ENCODE measurements around the gene MATR3.
"Not testable (repeated sequence)": the region's sequence is repeated elsewhere in the genome, so short reads cannot be mapped to it uniquely, and the experiment has no call there.

Gene MATR3, protein sequence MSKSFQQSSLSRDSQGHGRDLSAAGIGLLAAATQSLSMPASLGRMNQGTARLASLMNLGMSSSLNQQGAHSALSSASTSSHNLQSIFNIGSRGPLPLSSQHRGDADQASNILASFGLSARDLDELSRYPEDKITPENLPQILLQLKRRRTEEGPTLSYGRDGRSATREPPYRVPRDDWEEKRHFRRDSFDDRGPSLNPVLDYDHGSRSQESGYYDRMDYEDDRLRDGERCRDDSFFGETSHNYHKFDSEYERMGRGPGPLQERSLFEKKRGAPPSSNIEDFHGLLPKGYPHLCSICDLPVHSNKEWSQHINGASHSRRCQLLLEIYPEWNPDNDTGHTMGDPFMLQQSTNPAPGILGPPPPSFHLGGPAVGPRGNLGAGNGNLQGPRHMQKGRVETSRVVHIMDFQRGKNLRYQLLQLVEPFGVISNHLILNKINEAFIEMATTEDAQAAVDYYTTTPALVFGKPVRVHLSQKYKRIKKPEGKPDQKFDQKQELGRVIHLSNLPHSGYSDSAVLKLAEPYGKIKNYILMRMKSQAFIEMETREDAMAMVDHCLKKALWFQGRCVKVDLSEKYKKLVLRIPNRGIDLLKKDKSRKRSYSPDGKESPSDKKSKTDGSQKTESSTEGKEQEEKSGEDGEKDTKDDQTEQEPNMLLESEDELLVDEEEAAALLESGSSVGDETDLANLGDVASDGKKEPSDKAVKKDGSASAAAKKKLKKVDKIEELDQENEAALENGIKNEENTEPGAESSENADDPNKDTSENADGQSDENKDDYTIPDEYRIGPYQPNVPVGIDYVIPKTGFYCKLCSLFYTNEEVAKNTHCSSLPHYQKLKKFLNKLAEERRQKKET

DNA sequence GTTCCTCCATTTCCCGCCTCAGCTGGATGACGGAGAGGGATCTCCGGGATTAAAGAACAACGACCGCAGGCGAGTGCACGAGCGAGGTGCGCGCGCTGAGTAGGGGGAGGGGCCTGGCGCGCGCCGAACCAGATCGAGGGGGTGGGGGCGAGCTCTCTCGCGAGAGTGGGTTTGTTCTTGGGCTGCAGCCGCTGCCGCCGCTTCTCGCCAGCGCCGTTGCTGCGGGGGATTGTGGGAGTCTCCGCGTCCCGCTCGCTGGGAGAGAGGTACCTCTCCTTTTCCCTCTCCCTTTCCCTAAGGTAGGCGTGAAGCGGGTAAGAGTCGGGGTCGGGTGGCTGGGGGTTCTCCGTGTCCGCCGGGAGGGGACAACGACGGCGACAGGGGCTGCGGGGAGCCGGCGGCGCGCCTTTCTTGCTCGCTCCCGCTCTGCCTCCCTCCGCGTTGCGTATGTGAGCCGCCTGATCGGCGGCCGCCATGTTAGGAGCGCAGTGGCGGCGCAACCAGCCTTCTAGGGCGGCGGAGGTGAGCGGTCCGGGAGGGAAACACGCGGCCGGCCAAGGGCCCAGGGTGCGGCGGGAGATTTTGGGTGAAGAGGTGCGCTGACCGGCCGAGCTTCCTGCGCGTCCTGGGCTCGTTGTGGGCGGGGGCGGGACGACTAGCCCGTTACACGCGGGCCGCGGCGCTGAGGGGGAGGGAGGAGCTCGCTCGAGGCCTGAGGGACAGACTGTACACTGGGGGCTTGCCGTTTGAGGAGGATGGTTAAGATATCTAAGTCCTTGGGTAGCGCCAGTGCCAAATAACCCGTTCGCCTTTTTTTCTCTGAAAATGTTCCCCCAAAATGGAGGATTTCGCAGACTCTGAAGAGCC is at the start of gene MATR3:
Gene MATR3 (plus strand): TSS at position 234 of the 867 bp plus-strand sequence. CDS start 13,676 bp downstream, outside the sequence.
- peak; percentile 75 to 85 for DNase-seq (ENCODE audit: low read depth in 2 of 2, low spot score in 1 of 2)

DNA sequence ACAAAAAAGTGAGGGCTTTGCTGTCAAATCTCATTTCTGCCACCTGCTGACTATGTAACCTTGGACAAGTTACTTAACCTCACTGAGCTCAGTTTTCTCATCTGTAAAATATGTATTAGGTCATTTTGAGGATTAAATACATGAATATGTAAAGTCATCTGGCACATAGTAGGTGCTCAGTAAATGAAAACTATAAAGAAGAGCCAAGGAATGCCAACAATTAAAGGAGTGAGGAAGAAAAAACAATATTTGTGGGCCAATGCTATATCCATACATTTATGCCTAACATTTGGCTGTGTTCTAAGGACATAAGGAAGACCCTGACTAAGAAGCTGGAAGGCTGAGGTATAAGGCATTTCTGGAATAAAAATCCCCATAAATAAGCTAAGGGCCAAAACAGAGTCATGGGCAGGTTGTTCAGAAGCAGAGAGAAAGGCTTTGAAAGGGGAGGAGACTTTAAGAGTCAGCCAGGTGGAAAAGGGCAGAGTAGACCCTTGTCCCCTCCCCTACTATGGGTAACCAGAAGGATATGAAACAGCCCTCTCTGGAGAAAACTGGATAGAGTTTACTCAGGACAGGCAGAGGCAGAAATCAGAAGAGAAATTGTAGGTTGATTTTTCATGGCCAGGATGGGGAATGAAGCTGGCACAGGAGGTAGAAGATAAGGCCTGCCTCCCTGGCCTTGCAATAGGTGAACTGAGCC is 47.8 kb upstream of the MATR3 start:
- DNase-seq (ENCODE audit: low read depth in 2 of 2, low spot score in 1 of 2): no peak

DNA sequence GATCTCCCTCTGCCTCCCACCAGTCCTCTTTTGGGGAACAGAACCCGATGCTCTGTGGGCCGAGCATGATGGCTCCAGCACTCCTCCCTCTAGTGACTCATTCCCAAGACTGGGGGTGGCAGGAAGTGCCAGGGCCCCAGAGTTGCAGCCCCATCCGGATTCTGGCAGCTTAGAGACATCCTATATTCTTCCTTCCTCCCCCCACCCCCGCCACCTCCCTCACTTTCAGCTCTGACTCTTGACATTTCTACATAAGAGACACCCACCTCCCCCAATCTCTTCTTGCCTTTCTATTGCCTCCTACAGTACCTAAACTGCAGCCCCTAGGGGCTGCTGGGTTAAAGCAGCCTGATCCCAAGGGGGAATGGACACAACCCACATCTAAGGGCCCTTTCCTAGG is 47.1 kb upstream of the MATR3 start:
- peak; percentile 10 to 40 for DNase-seq (ENCODE audit: low read depth in 2 of 2, low spot score in 1 of 2)

DNA sequence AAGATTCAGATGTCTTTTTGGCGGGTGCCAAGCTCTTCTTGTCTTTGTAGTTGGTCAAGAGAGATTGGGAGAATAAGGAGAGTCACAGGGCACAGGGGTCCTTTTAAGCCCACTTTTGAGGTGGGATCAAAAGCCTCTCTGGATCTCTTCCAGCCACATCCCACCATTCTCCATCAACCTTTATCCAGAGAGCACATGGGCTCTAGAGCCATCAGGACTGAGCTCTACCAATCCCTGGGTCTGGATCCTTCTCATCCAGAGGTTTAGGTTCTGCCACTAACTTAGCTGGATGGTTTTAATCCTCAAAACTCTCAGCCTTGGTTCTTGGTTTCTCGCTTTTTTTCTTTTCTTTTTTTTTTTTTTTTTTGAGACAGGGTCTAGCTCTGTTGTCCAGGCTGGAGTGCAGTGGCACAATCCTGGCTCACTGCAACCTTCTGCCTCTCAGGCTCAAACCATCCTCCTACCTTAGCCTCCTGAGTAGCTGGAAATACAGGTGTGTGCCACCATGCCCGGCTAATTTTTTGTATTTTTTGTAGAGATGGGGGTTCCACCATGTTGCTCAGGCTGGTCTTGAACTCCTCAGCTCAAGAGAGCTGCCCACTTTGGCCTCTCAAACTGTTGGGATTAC is 44.6 kb upstream of the MATR3 start:
- DNase-seq (ENCODE audit: low read depth in 2 of 2, low spot score in 1 of 2): no peak

DNA sequence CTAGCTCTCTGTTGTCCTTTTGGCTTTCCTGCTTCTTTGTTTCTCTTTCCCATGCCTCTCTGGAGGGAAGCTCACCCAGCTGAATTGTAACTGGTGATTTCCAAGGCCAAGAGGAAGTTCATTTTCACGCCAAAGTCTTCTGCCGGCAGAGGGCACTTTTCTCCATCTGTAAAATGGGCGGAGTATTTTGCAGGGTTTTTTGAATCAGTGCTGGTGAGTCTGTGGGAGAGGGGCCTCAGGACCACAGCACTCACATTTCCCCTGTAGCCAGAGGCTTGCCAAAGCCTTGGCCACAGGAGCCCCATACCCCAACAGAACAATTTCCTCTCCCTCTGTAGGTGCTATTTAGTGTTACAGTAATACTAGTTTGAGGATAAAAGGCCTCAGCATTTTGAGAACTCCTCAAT is 42.3 kb upstream of the MATR3 start:
- no peak for DNase-seq (ENCODE audit: low read depth in 2 of 2, low spot score in 1 of 2)

DNA sequence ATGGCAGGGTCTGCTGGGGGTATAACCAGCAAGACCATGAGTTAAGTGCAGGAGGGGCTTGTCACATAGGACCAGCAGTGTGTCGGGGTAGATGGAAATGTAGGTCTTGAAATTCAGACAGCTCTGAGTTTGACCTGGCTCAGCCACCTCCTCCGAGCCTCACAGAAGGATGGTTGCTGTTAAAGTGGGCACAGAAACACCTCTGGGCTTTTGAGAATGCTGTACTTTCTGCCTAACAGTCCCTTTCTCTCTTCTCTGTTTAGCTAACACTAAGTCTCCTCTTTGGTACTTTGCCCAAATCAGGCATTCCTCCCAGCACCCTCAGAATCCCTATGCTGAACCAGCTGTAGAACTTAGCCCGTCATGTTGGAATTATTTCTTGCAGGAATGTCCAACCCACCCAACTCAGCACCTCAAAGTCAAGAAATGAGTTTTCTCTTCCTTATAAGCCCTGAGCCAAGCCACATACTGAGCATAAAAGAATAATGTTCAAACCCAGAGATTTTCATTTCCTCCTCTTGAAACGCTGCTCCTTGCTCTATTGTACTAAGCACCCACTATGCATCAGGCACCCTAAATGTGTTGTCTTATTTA is 41.7 kb upstream of the MATR3 start:
- DNase-seq (ENCODE audit: low read depth in 2 of 2, low spot score in 1 of 2): no peak

DNA sequence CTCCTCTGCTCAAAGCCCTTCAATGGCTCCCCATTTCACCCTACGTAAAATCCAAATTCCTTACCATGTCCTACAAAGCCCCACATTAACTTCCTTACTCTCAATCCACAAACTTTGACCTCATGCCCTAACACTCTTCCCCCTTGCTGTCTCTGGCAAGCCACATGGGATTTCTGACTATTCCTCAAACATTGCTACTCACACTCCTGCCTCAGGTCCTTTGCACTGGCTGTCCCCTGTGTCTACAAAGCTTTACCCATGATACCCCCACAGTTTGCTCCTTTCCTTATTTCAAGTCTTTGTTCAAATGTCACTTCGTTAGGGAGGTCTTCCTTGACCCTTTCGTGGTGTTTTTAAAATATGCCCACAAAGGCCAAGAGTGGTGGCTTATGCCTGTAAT is 40.4 kb upstream of the MATR3 start:
- DNase-seq (ENCODE audit: low read depth in 2 of 2, low spot score in 1 of 2): no peak

DNA sequence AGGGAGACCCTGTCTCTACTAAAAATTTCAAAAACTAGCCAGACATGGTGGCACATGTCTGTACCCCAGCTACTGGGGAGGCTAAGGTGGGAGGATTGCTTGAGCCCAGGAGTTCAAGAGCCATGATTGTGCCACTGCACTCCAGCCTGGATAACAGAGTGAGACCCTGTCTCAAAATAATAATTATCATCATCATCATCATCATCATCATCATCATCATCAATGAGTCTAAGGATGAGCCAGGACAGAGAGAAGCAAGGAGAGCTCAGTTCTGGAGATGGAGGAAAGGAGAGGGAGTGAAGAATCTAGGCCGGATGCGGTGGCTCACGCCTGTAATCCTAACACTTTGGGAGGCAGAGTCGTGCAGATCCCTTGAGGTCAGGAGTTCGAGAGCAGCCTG is 36.7 kb upstream of the MATR3 start:
- no peak for DNase-seq (ENCODE audit: low read depth in 2 of 2, low spot score in 1 of 2)

DNA sequence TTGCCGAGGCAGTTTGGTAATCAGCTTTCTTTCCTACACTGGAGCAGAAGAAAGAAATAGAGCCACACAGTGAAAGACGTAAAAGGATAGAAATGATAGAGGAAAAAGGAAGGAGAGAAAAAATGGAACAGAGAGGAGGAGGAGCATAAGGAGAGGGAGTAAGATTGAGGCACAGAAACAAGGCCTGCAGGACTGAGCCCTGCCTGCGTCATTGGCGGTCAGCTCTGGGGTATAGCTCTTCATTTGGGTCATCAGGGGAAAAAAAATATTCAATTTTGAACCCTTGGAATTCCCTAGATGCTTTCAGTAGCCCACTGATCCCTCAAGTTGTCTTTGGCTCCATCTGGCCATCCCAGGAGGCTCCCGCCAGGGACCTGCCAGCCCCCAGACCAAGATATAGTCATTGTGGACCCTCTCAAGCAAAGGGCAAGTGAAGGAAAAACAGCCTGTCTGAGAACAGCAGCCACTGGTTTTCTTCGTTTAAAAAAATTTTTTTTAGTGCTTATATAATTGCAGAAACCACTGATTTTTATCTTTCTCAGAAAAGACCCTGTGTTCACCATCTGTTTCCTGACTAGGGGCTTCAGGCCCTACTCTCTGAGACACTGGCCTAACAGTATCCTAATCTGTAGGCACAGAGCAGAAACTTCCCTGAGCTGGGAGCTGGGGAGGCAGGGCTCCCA is 31.3 kb upstream of the MATR3 start:
- DNase-seq (ENCODE audit: low read depth in 2 of 2, low spot score in 1 of 2): no peak

DNA sequence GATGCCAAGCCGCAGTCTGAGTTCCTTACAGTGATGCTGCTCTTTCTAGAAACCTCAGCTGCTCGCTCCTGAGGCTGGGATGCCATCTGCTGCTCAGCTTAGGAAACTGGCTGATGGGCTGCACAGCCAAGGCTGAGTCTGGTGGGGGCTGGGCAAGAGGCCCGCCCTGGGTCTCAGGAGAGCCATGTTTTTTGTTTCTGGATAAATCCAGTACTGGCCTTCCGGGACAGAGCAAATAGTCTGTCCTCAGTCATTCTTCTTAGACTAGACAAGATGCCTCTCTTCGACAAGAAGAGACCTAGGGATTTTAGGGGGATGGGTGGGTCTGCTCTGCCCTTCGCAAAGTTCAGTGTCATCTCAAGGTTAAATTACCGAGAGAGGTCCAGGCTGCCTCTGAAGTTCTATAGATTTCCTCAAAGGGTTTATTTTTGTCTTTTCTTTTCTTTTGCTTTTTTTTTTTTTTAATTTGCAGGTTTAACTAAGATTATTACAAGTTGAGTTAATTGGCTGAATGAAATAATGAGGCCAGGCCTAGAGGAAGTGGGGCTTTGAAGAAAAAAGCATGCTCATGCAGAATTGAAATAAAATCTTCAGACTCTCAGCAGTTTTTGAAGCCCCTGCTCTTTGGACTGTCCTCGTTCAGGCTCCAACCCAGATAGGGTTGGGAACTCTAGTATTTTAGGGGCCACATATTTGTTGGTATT is 30.6 kb upstream of the MATR3 start:
- DNase-seq (ENCODE audit: low read depth in 2 of 2, low spot score in 1 of 2): peak; percentile 24 to 28

DNA sequence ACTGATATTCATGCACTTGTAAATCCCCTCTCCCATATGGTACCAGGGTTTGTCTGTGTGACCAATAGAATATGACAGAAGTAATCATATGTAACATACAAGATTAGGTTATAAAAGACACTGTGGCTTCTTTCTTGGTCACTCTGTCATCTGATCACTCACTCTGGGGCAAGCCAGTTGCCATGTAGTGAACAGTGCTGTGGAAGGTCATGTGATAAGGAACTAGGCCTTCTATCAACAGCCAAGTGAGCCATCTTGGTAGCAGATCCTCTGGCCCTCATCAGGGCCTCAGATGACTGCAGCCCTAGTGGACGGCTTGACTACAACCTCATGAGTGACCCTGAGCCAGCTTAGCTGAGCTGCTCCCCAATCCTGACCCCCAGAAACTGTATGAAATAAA is 30.0 kb upstream of the MATR3 start:
- DNase-seq (ENCODE audit: low read depth in 2 of 2, low spot score in 1 of 2): no peak

DNA sequence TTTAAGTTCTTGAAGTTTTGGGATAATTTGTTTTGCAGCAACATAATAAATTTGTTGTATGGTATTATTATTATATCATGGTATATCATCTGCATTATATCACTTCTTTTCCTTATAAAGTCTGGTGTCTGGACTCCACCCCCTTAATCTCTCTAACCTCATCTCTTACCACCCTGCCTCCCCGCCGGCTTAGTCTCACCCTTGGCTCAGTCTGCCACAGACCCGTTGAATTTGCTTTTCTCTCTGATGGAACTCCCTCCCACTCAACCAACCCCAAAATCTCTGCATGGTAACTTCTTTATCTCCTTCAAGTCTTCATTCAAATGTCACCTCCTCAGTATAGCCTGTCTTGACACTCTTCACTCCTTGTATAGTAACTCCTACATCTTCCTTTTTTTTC is 29.6 kb upstream of the MATR3 start:
- no peak for DNase-seq (ENCODE audit: low read depth in 2 of 2, low spot score in 1 of 2)

DNA sequence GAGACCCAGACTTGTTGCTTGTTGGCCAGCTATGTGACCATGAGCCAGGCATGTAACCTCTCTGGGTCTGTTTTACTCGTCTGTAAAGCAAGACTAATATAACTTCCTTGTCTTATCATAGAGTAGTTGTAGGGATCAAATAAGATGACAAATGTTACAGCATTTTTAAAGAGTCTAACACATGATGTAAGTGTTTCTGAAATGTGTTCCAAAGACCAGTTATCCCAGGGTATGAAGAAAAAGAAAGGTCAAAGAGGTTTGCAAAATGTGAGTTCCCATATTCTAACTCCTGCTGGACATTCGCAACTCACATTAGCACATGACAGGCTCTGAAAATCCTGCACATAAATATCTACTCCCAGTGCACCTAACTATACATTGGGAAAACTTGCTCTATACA is 28.5 kb upstream of the MATR3 start:
- DNase-seq (ENCODE audit: low read depth in 2 of 2, low spot score in 1 of 2): no peak

DNA sequence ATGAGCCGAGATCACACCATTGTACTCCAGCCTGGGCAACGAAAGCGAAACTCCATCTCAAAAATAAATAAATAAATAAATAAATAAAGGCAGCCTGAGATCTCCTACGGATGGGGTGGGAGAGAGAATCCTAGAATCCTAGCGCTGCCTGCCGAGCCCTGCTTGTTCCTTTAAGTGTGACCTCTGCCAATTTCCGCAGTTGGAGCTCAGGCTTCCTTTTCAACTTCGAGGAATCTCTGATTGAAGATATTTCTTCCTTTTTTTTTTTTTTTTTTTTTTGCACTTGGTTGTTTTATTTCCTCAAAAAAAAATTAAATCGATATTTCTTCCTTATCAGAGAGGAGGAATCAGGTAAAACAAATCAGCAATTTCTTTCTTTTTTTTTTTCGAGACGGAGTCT is 27.3 kb upstream of the MATR3 start:
- DNase-seq (ENCODE audit: low read depth in 2 of 2, low spot score in 1 of 2): no peak

DNA sequence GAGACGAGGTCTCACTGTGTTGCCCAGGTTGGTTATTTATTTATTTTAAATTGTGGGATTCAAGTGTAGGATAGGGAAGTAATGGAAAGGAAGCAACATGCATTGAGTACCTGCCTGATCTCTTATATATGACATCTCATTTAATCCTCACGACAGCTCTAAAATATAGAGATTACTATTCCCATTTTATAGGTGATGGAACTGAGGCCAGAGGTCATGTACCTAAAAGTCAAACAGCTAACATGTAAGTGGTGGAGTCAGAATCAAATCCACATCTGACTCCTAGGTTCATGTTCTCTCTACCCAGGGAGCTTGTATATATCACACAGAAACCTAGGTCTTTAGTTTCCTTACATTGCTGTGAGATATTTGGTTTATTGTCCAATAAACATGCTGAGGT is 26.1 kb upstream of the MATR3 start:
- no peak for DNase-seq (ENCODE audit: low read depth in 2 of 2, low spot score in 1 of 2)

DNA sequence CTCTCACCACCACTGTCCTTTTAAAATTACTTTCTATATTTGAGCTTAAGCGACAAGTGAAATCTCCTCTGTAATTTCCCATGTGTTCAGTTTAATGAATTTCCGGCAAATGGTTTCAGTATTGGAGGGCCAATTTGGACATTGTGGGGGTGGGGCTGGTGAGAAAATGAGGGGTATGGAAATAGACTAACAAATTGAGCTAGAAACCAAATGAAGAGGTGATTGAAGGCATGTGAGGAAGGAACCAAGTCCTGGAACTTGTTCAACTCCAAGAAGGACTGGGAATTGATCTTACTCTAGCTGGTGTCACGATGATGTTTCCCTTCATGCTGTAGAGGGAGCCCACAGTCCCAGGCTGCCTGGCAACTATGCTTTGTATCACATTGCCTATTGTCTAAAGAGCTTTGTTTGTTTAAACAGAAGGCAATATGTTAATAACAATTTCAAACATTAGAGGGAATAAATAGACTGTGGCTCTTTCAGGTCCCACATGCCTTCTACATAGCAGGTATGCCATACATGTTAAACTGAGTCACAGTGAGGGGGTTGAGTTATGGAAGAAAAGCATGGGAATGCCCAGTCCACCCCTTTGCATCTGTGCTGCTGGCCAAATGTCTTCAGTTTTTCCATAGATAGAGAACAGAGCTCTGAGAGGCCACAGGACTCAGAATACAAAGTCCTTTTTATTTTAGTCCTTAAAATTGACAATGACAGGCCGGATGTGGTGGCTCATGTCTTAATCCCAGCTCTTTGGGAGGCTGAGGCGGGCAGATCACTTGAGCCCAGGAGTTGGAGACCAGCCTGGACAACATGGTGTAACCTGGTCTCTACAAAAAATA is 25.0 kb upstream of the MATR3 start:
- no peak for DNase-seq (ENCODE audit: low read depth in 2 of 2, low spot score in 1 of 2)

DNA sequence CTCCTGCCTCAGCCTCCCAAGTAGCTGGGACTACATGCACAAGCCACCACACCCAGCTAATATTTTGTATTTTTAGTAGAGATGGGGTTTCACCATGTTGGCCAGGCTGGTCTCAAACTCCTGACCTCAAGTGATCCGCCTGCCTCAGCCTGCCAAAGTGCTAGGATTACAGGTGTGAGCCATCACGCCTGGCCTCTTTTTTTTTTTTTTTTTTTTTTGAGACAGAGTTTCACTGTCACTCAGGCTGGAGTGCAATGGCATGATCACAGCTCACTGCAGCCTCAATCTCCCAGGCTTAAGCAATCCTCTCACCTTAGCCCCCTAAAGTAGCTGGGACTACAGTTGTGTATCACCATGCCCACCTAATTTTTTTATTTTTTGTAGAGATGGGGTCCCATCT is 22.8 kb upstream of the MATR3 start:
- not testable (repeated sequence) for DNase-seq (ENCODE audit: low read depth in 2 of 2, low spot score in 1 of 2)
